ENCODE results near the gene POLR1A.

DNA sequence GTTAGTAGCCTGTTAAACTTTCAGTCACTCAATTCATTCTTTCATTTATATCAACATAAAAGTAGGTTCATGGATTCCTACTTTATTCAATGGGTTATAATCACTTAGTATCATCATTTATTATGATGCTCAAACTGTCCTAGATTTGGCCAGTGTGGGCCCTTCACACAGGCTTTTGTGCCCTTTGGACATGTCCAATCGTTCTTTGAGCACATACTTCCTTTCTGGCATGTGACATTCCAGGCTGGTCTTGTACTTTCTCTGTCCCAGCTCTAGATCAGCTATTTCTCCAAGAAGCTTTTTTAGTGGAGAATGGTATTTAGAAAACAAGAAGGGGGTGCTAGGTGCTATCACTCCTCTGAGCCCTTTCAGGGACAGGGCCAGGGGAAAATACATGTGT lies 11.5 kb downstream of the POLR1A start:
- no peak for TF ChIP-seq POLR2A (IDR thresholded peaks at IDR 0.05; ENCODE audit: control extremely low read depth in 1 of 2, low read depth in 2 of 2, low read length in 2 of 2)
- no peak for TF ChIP-seq CTCF (IDR thresholded peaks at IDR 0.05; ENCODE audit: control extremely low read depth in 1 of 3, insufficient read depth in 1 of 3, low read depth in 1 of 3, low read length in 3 of 3)
- no peak for TF ChIP-seq E2F6 (IDR thresholded peaks at IDR 0.05)
- TF ChIP-seq PHF8 (conservative IDR thresholded peaks at IDR 0.05; ENCODE audit: low read depth, low read length) = no peak
- no peak for TF ChIP-seq EZH2 (IDR thresholded peaks at IDR 0.05; ENCODE audit: low read depth, low read length, severe bottlenecking)
- TF ChIP-seq CEBPB (IDR thresholded peaks at IDR 0.05; ENCODE audit: low read depth, low read length) = no peak

Data from H1 (cell line).